A549 (cell line): ENCODE data around the gene PMPCB.
"Not testable (repeated sequence)": the region's sequence is repeated elsewhere in the genome, so short reads cannot be mapped to it uniquely, and the experiment has no call there.

Source experiments
- CHD4 ChIP-seq: fragments of 200-600 bp; sonication (generic); IDR thresholded peaks from 2 replicates; pipeline ENCODE4 v1.6.1; 2016; ENCODE audit warnings: antibody characterized with exemption, mild to moderate bottlenecking, borderline replicate concordance
- CTCF ChIP-seq: fragments of >200 bp; sonication (Bioruptor Twin); formaldehyde crosslinking; IDR thresholded peaks from 3 replicates; pipeline ENCODE4 v1.5.1; 2016
- MAFK ChIP-seq: fragments of 450-650 bp; IDR thresholded peaks from 2 replicates; pipeline ENCODE4 v1.6.1; 2014; ENCODE audit not compliant: partially characterized antibody
- NR3C1 ChIP-seq: fragments of >200 bp; sonication (Bioruptor Twin); formaldehyde crosslinking; IDR thresholded peaks from 3 replicates; pipeline ENCODE4 v1.6.1; 2017
- POLR2A ChIP-seq: IDR thresholded peaks from 2 replicates; pipeline ENCODE4 v1.6.1; 2012; ENCODE audit warnings: mild to moderate bottlenecking, low read length
- RCOR1 ChIP-seq: fragments of 150-350 bp; IDR thresholded peaks from 2 replicates; pipeline ENCODE4 v1.6.1; 2014; ENCODE audit warnings: antibody characterized with exemption, low read length, low read depth
- RFX5 ChIP-seq: fragments of 450-650 bp; IDR thresholded peaks from 2 replicates; pipeline ENCODE4 v1.7.1; 2014; ENCODE audit warnings: antibody characterized with exemption, mild to moderate bottlenecking, moderate library complexity

- not testable (repeated sequence) for TF ChIP-seq CTCF, RCOR1, CHD4, NR3C1, MAFK, POLR2A, RFX5
These were observed 14.3 kb upstream of the PMPCB start for GRCh38 chr7:103282802-103283427.
